Prostate gland (tissue), 2 donors: ENCODE measurements around the gene SAFB2. TPM values are rescaled to one million over a fixed set of nuclear protein-coding genes. Genes with fewer than 3 reads are reported as not detected.

ENCODE experiments used
- DNase-seq: peaks from one replicate; pipeline ENCODE4 v3.0.0-alpha.2; 2019; ENCODE audit warnings: low spot score
- H3K27ac ChIP-seq, 2 donors: fragments of 200-600 bp; sonication (generic); 2 replicates each; pipeline ENCODE4 v1.5.1; 2017 to 2019
- H3K27me3 ChIP-seq: fragments of 200-600 bp; sonication (generic); replicated peaks from 2 replicates; pipeline ENCODE4 v1.5.1; 2019; ENCODE audit not compliant: insufficient read depth
- H3K36me3 ChIP-seq, 2 donors: fragments of 200-600 bp; sonication (generic); 1 replicate in 1 of 2; 2 replicates in 1 of 2; pipeline versions ENCODE4 v1.5.1 to v1.8.1; 2017 to 2019
- H3K4me1 ChIP-seq: fragments of 200-600 bp; sonication (generic); replicated peaks from 2 replicates; pipeline ENCODE4 v1.5.1; 2019
- H3K4me3 ChIP-seq, 2 donors: fragments of 200-600 bp; sonication (generic); 2 replicates each; pipeline ENCODE4 v1.5.1; 2017 to 2019
- H3K9me3 ChIP-seq: fragments of 200-600 bp; sonication (generic); 2 replicates; pipeline ENCODE4 v1.5.1; 2017
- POLR2A ChIP-seq: fragments of 450-650 bp; IDR thresholded peaks from one replicate; pipeline ENCODE4 v1.6.1; 2016; ENCODE audit warnings: antibody characterized with exemption, mild to moderate bottlenecking
- POLR2AphosphoS5 ChIP-seq: sonication (generic); formaldehyde crosslinking; IDR thresholded peaks from one replicate; pipeline ENCODE4 v1.6.1; 2017; ENCODE audit warnings: antibody characterized with exemption
- whole genome bisulfite sequencing: methylation state at CpG from one replicate; pipeline ENCODE4 v1.1.5; 2018; 5-methylcytosine and 5-hydroxymethylcytosine counted together
- intact Hi-C: fragments of 100-400 bp; cut with DNase I; formaldehyde crosslinking; loops from one replicate; pipeline ENCODE4 v1.14.2; 2022
- total RNA-seq, 2 donors: library from RNA; depleted of rRNA; stranded (reverse); fragments of >200 nt; gene quantifications; one replicate each; pipeline ENCODE4 v1.1.0, GENCODE V29; 2016
- TF ChIP-seq, protein P1 (sequence below), 4 experiments: fragments of 200-600 bp in 2 of 4; fragments of 450-650 bp in 2 of 4; sonication (generic) in 2 of 4; IDR thresholded peaks; 1 replicate in 3 of 4; 2 replicates in 1 of 4; pipeline ENCODE4 v1.5.1; 2016 to 2019; ENCODE audit warnings: antibody characterized with exemption in 4 of 4, mild to moderate bottlenecking in 2 of 4, moderate library complexity in 2 of 4

Gene SAFB2
- total RNA-seq, 2 donors from 2014 or later, result 37.8 to 118 TPM

DNA sequence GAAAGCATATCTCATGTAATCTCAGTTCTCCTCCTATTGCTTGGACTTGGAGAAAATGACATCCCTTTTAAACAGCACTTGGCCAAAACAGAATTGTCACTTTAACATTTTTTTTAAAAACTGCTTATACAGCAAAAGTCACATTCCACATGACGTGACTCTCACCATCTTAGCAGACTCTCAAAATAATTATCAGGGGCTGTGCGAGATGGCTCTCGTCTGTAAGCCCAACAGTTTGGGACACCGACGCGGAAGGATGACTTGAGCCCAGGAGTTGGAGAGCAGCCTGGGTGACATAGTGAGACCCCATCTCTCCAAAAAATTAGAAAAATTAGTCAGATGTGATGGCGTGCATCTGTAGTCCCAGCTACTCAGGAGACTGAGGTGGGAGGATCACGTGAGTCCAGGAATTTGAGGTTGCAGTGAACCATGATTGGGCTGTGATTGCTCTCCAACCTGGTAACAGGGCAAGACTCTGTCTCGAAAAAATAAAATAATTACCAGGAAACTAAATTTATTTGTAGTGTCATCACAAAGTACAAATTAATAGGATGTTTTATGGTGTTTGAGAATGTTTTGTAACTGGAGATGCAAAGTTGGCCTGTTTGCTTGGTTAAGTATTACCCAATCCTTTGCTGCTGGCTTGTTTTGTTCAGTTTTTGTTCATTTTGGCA, 9.1 kb upstream of the SAFB2 start:
- Histone ChIP-seq H3K4me1 (peaks cover 16% of the 10 kb centered on the region), H3K36me3 (peaks cover 0 to 3% of the 10 kb centered on the region in 2 donors), H3K27ac (peak overlapping the region in 1 of 2 donors; percentile 49), H3K4me3 (no peak overlapping the region), H3K9me3 (no peaks in the 10 kb centered on the region), H3K27me3 (no peaks in the 10 kb centered on the region)
- peak; percentile 44 for TF ChIP-seq POLR2AphosphoS5
- TF ChIP-seq, protein P1, sequence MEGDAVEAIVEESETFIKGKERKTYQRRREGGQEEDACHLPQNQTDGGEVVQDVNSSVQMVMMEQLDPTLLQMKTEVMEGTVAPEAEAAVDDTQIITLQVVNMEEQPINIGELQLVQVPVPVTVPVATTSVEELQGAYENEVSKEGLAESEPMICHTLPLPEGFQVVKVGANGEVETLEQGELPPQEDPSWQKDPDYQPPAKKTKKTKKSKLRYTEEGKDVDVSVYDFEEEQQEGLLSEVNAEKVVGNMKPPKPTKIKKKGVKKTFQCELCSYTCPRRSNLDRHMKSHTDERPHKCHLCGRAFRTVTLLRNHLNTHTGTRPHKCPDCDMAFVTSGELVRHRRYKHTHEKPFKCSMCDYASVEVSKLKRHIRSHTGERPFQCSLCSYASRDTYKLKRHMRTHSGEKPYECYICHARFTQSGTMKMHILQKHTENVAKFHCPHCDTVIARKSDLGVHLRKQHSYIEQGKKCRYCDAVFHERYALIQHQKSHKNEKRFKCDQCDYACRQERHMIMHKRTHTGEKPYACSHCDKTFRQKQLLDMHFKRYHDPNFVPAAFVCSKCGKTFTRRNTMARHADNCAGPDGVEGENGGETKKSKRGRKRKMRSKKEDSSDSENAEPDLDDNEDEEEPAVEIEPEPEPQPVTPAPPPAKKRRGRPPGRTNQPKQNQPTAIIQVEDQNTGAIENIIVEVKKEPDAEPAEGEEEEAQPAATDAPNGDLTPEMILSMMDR (IDR thresholded peaks at IDR 0.05), result no peak
- no peak for TF ChIP-seq POLR2A
- DNase-seq, result no peak
- intact Hi-C loops, result no loop called here
- 50% methylated on average over 9 of the region's 9 CpGs for WGBS

DNA sequence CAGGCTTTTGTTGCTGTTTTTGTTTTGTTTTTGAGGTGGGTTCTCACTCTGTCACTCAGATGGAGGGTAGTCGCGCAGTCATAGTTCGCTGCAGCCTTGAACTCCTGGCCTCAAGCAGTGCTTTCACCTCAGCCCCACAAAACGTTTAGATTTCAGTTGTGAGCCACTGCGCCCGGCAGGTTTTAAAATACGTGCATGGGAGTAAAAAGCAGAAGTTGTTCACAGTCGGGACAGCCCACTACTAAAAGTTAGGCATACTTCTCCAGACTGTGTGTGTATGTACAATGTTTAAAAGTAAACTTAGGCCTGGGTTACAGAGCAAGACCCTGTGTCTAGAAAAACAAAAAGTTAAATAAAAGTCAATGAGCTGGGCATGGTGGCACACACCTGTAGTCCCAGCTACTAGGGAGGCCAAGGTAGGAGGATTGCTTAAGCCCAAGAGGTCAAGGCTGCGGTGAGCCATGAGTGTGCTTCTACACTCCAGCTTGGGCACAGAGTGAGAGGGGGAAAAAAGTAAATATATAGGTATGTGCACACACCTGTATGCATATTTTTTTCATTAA, 6.4 kb upstream of the SAFB2 start:
- no peaks in the 10 kb centered on the region for H3K27me3 ChIP-seq
- H3K9me3 ChIP-seq, result no peaks in the 10 kb centered on the region
- H3K36me3 ChIP-seq, result peaks cover 0 to 5% of the 10 kb centered on the region in 2 donors
- no peak for DNase-seq
- TF ChIP-seq POLR2AphosphoS5 (no peak), POLR2A (no peak)
- TF ChIP-seq, protein P1 (IDR thresholded peaks at IDR 0.05), result no peak
- H3K4me3 ChIP-seq, result no peak overlapping the region
- H3K4me1 ChIP-seq, result peaks cover 20% of the 10 kb centered on the region
- intact Hi-C loops, result no loop called here
- WGBS, result 84% methylated on average over 9 of the region's 9 CpGs
- H3K27ac ChIP-seq, result peak overlapping the region in 1 of 2 donors; percentile 18

DNA sequence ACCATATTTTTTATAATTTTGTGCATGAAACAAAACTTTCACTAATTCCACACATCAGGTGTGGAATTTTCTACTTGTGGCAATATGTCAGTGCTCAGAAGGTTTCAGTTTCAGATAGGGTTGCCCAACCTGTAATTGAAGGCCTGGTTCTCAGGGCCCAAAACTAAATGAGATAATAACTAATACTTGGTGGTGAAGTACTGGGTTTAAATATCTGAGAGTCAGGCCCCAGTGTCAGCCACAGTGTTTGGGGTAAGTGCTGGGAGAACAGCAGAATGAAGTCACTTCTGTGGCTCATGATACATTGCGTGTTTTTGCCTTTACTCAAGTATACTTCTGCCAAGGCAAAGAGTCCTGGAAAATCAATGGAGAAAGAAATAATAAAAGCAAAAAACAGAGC, 5.9 kb upstream of the SAFB2 start:
- Histone ChIP-seq H3K4me3 (no peak overlapping the region), H3K27me3 (no peaks in the 10 kb centered on the region), H3K36me3 (peaks cover 0 to 5% of the 10 kb centered on the region in 2 donors), H3K9me3 (no peaks in the 10 kb centered on the region), H3K27ac (peak overlapping the region in 1 of 2 donors; percentile 18), H3K4me1 (peaks cover 20% of the 10 kb centered on the region)
- TF ChIP-seq POLR2AphosphoS5, result no peak
- TF ChIP-seq, protein P1 (IDR thresholded peaks at IDR 0.05), result no peak
- no peak for TF ChIP-seq POLR2A
- intact Hi-C loops, result no loop called here
- no peak for DNase-seq
- WGBS, result 81% methylated on average over 1 of the region's 1 CpG

DNA sequence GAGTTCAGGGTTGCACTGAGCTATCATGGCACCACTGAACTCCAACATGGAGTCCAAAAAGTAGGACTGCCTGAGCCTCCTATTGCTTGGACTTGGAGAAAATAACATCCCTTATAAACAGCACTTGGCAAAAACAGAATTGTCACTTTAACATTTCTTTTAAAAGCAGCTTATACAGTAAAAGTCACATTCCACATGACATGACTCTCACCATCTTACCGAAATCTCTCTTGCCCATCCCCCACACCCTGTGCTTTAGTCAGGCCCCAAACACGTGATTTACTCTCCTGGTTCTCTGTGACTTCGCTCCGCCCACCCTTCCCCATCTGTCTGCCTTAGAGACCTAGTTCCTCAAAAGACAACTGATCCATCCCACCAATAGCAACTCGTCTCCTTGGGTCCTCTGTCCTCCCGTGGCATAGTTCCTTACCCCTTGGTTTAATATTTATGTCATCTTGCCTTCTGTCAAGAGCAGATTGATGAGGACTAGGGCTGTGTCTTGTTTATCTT, 4.9 kb upstream of the SAFB2 start:
- Histone ChIP-seq H3K36me3 (peaks cover 0 to 5% of the 10 kb centered on the region in 2 donors), H3K4me3 (no peak overlapping the region), H3K27ac (peak overlapping the region in 1 of 2 donors; percentile 13), H3K4me1 (peaks cover 20% of the 10 kb centered on the region), H3K9me3 (no peaks in the 10 kb centered on the region), H3K27me3 (no peaks in the 10 kb centered on the region)
- no peak for TF ChIP-seq POLR2AphosphoS5
- no peak for TF ChIP-seq POLR2A
- TF ChIP-seq, protein P1 (IDR thresholded peaks at IDR 0.05), result no peak
- WGBS, result 60% methylated on average over 6 of the region's 6 CpGs
- DNase-seq, result no peak
- intact Hi-C loops, result no loop called here
